Testis (tissue), 3 donors: ENCODE results near the gene QPRT. TPM values are rescaled to one million over a fixed set of nuclear protein-coding genes. Genes with fewer than 3 reads are reported as not detected.
A peak's percentile ranks its signal among the peaks of the same experiment; 100 is the strongest.

ENCODE experiments used
- DNase-seq: peaks from one replicate; pipeline ENCODE4 v3.0.0-alpha.2; 2019
- H3K27ac ChIP-seq, 2 donors: fragments of 200-600 bp; sonication (generic); one replicate each; pipeline ENCODE4 v1.5.1; 2019
- H3K27me3 ChIP-seq: fragments of 200-600 bp; sonication (generic); one replicate; pipeline ENCODE4 v1.5.1; 2019
- H3K36me3 ChIP-seq: fragments of 200-600 bp; sonication (generic); one replicate; pipeline ENCODE4 v1.5.1; 2017; ENCODE audit warnings: low read depth; ENCODE audit errors: missing control alignments
- H3K4me1 ChIP-seq: fragments of 200-600 bp; sonication (generic); one replicate; pipeline ENCODE4 v1.5.1; 2019
- H3K4me3 ChIP-seq, 2 donors: fragments of 200-600 bp; sonication (generic); one replicate each; pipeline ENCODE4 v1.5.1; 2017 to 2019
- H3K9me3 ChIP-seq: fragments of 200-600 bp; sonication (generic); one replicate; pipeline ENCODE4 v1.5.1; 2017
- POLR2A ChIP-seq: fragments of 450-650 bp; IDR thresholded peaks from one replicate; pipeline ENCODE4 v1.6.1; 2017; ENCODE audit warnings: antibody characterized with exemption, mild to moderate bottlenecking, moderate library complexity
- WGBS, 2 donors: methylation state at CpG; one replicate each; pipeline ENCODE4 v1.1.5; 2018; 5-methylcytosine and 5-hydroxymethylcytosine counted together
- intact Hi-C: fragments of 100-400 bp; cut with DNase I; formaldehyde crosslinking; loops from one replicate; pipeline ENCODE4 v1.15.1; 2023; ENCODE audit warnings: low total_unique reads
- polyA plus RNA-seq: library from polyadenylated mRNA; stranded (reverse); fragments of 350-450 nt; fragmentation: Illumina TruSeq; extraction: RNeasy Lipid Tissue Mini Kit (QIAGEN cat#74804); gene quantifications from one replicate; pipeline ENCODE4 v1.2.3, GENCODE V29; 2014; ENCODE audit warnings: low read depth, low replicate concordance; ENCODE audit not compliant: insufficient read depth
- total RNA-seq, 2 donors: library from RNA; depleted of rRNA; stranded (reverse); fragments of >200 nt; gene quantifications; one replicate each; pipeline ENCODE4 v1.2.3, GENCODE V29; 2016
- TF ChIP-seq, protein P1 (sequence below), 3 experiments: fragments of 450-650 bp in 2 of 3; fragments of 200-600 bp in 1 of 3; sonication (generic) in 1 of 3; IDR thresholded peaks; one replicate each; pipeline ENCODE4 v1.5.1; 2016 to 2019; ENCODE audit warnings: antibody characterized with exemption in 3 of 3, mild to moderate bottlenecking in 2 of 3, moderate library complexity in 1 of 3

QPRT gene
- total and polyA plus RNA-seq, 3 donors from 2014 or later, result 4.3 to 13.6 (median 7.6) TPM

DNA sequence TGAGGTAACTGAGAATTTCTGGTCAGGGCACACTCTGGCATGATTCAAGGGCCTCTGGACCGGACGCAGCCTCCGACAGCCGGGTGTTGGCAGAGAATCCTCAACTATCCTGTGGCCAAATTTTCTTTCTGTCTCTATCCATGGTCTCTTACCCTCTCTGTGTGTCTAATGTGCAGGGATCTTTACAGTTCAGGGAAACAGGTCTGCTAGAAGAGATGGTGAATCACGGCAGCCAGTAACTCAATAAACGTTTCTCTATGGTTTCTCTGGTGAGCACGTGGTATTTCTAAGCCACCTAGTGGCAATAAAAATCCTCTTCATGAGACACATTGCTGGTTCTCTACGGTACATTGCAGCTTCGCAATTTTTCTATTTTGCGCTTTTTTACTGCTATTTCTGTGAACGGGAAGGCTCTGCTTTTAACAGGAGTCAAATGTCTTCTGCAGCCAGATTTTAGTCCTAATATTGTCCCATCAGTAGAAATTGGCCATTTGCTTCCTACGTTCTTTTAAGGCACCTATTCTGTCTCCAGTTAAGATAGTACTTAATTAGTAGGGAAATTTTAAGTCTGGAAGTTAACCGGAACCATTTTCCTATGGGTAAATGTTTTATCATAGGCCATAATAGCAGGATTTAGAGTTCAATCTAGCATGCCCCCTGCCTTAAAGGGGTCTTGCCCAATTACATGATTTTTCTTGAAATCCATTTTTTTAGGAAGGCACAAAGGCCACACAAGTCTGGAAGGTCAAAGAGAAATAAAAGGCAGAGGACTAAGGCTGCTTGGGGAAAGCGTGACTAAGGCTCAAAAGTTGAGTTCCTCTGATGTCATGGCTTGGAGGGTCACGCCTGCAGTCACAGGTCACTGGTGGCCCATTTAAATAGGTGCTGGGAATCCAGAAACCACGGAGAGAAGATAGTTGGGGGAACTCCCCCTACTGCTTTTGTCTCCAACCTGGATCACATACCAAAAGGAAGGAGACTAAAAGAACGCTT is 31.5 kb downstream of the QPRT start:
- no peak overlapping the region for H3K27ac ChIP-seq
- DNase-seq, result peak; percentile 35
- intact Hi-C loops, result no loop called here

DNA sequence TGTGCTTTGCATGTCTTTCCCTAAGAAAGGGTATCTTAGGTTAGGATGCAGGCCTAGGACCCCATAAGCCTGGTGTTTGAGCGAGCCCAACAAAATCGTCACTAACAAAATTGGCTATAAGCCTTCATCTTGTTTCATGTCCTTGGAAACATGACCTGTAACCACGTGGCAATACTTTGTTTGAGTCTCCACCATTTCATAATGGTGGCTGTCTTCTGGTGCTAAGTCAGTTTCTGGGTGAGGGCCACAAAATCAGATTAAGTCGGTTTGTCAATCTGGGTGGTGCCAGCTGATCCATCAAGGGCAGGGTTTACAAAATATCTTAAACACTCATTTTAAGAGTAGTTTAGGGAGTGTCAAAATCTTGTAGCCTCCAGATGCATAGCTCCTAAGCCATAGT is 33.8 kb downstream of the QPRT start:
- H3K9me3 ChIP-seq, result no peaks in the 10 kb centered on the region
- no peaks in the 10 kb centered on the region for H3K36me3 ChIP-seq
- peaks cover 5% of the 10 kb centered on the region for H3K4me1 ChIP-seq
- no peak for TF ChIP-seq POLR2A
- TF ChIP-seq, protein P1, sequence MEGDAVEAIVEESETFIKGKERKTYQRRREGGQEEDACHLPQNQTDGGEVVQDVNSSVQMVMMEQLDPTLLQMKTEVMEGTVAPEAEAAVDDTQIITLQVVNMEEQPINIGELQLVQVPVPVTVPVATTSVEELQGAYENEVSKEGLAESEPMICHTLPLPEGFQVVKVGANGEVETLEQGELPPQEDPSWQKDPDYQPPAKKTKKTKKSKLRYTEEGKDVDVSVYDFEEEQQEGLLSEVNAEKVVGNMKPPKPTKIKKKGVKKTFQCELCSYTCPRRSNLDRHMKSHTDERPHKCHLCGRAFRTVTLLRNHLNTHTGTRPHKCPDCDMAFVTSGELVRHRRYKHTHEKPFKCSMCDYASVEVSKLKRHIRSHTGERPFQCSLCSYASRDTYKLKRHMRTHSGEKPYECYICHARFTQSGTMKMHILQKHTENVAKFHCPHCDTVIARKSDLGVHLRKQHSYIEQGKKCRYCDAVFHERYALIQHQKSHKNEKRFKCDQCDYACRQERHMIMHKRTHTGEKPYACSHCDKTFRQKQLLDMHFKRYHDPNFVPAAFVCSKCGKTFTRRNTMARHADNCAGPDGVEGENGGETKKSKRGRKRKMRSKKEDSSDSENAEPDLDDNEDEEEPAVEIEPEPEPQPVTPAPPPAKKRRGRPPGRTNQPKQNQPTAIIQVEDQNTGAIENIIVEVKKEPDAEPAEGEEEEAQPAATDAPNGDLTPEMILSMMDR (IDR thresholded peaks at IDR 0.05), result no peak
- no peak overlapping the region for H3K27ac ChIP-seq
- no peak for DNase-seq
- 62 to 67% methylated on average over 4 of the region's 4 CpGs for WGBS, 2 donors
- intact Hi-C loops, result no loop called here
- no peak overlapping the region for H3K4me3 ChIP-seq
- H3K27me3 ChIP-seq, result no peaks in the 10 kb centered on the region

More for the DNA sequence above, 31.5 kb downstream of the QPRT start:
- Histone ChIP-seq H3K9me3 (no peaks in the 10 kb centered on the region), H3K4me1 (peaks cover 5% of the 10 kb centered on the region), H3K36me3 (no peaks in the 10 kb centered on the region), H3K27me3 (no peaks in the 10 kb centered on the region), H3K4me3 (no peak overlapping the region)
- TF ChIP-seq, protein P1 (IDR thresholded peaks at IDR 0.05), result peak in 2 of 3 experiments; percentile 53 to 75
- TF ChIP-seq POLR2A, result no peak
- WGBS, 2 donors, result 36 to 47% methylated on average over 17 of the region's 17 CpGs

DNA sequence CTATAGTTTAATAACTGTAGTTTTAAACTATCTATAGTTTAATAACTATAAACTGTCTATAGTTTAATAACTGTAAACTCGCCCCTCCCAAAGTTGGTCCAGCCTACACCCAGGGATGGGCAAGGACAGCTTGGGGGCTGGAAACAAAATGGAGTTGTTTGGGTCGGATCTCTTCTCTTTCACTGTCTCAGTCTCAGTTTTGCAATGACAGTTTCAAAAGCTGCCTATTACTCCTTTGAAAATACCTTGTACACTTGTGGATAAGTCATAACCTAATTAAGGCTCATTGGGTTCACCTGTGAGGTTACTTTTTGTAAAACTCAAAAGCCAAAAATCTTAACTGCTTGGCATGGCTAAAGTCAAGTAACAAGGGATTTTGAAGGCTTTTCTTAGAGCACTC is 35.4 kb downstream of the QPRT start:
- Histone ChIP-seq H3K4me1 (peaks cover 5% of the 10 kb centered on the region), H3K27ac (no peak overlapping the region), H3K4me3 (no peak overlapping the region), H3K36me3 (no peaks in the 10 kb centered on the region), H3K27me3 (no peaks in the 10 kb centered on the region), H3K9me3 (no peaks in the 10 kb centered on the region)
- WGBS, 2 donors, result 88 to 93% methylated on average over 2 of the region's 2 CpGs
- TF ChIP-seq POLR2A, result no peak
- TF ChIP-seq, protein P1 (IDR thresholded peaks at IDR 0.05), result no peak
- intact Hi-C loops, result no loop called here
- DNase-seq, result no peak

DNA sequence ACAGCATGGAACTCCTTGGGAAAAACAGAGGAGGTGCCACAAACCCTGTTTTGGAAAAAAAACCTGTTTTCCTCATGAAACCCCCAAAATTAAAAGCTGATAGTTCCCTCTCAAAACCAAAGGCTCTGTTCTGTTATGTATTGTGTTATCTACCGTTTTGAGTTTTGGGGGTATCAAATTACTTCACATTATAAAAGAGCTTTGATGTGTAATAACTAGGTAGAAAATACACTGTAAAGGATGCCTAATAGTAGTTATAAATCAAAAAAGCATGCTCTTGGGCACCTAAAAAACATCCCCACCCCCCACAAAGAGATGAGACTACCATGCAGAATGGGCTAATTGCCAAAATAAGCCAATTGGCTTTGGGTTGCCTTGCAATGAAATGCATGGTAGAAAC is 36.0 kb downstream of the QPRT start:
- H3K27ac ChIP-seq, result no peak overlapping the region
- WGBS, 2 donors, result 24 to 32% methylated on average over 1 of the region's 1 CpG
- peaks cover 5% of the 10 kb centered on the region for H3K4me1 ChIP-seq
- H3K4me3 ChIP-seq, result no peak overlapping the region
- no peaks in the 10 kb centered on the region for H3K9me3 ChIP-seq
- intact Hi-C loops, result no loop called here
- no peaks in the 10 kb centered on the region for H3K27me3 ChIP-seq
- no peak for TF ChIP-seq POLR2A
- TF ChIP-seq, protein P1 (IDR thresholded peaks at IDR 0.05), result no peak
- H3K36me3 ChIP-seq, result no peaks in the 10 kb centered on the region
- DNase-seq, result no peak
